Adrenal gland (tissue), 5 donors: Measurements from ENCODE around the gene ZNF248.

Experiments used
- CTCF ChIP-seq, 6 experiments: fragments of 450-650 bp in 4 of 6; fragments of 200-600 bp in 2 of 6; sonication (generic) in 1 of 6; IDR thresholded peaks; 1 replicate in 5 of 6; 2 replicates in 1 of 6; pipeline versions ENCODE4 v1.5.1 to v1.8.0; 2016 to 2021; ENCODE audit warnings: antibody characterized with exemption in 6 of 6, mild to moderate bottlenecking in 2 of 6, moderate library complexity in 1 of 6
- POLR2A ChIP-seq, 2 donors: fragments of 450-650 bp; IDR thresholded peaks; one replicate each; pipeline ENCODE4 v1.6.1; 2017; ENCODE audit warnings: antibody characterized with exemption in 2 of 2, mild to moderate bottlenecking in 2 of 2, moderate library complexity in 1 of 2
- donor health status: DM: no; HTN: no; CAD: no.

GRCh38 chr10:37885850-37886249, 28.4 kb upstream of the ZNF248 start:
- TF ChIP-seq CTCF (IDR thresholded peaks at IDR 0.05) (no peak), POLR2A (IDR thresholded peaks at IDR 0.05) (no peak)
